Activated effector memory CD4-positive, alpha-beta T cell treated with anti-CD3 and anti-CD28 coated beads, Interleukin-2, amount 50 U/mL, for 16 hours (primary cell): Measurements from ENCODE around the gene GNAT2.

Source experiments
- DNase-seq: peaks from one replicate; pipeline ENCODE4 v3.0.0-alpha.2; 2020

GNAT2 gene

GRCh38 chr1:109641078-109641740 lies 21.8 kb upstream of the GNAT2 start:
- no peak for DNase-seq

GRCh38 chr1:109640285-109640865 lies 21.0 kb upstream of the GNAT2 start:
- DNase-seq, result peak; percentile 97

- peak; percentile 61 for DNase-seq
These were observed 20.4 kb upstream of the GNAT2 start for GRCh38 chr1:109639841-109640184.

GRCh38 chr1:109639063-109639840 lies 19.8 kb upstream of the GNAT2 start:
- DNase-seq, result no peak

GRCh38 chr1:109637446-109637845 lies 18.0 kb upstream of the GNAT2 start:
- no peak for DNase-seq

- DNase-seq, result no peak
These were observed 17.0 kb upstream of the GNAT2 start for GRCh38 chr1:109636201-109636952.

GRCh38 chr1:109635862-109636200 lies 16.4 kb upstream of the GNAT2 start:
- DNase-seq, result no peak

GRCh38 chr1:109634771-109635750 lies 15.6 kb upstream of the GNAT2 start:
- DNase-seq, result no peak

- no peak for DNase-seq
These were observed 14.9 kb upstream of the GNAT2 start for GRCh38 chr1:109634292-109634691.

- DNase-seq, result no peak
These were observed 13.4 kb upstream of the GNAT2 start for GRCh38 chr1:109632671-109633346.

GRCh38 chr1:109631513-109632505 lies 12.4 kb upstream of the GNAT2 start:
- no peak for DNase-seq

- no peak for DNase-seq
These were observed 11.6 kb upstream of the GNAT2 start for GRCh38 chr1:109630898-109631512.

GRCh38 chr1:109630081-109630897 lies 10.9 kb upstream of the GNAT2 start:
- DNase-seq, result peak; percentile 82

- no peak for DNase-seq
These were observed 10.1 kb upstream of the GNAT2 start for GRCh38 chr1:109629372-109630030.

- DNase-seq, result no peak
These were observed 9.3 kb upstream of the GNAT2 start for GRCh38 chr1:109628540-109629321.

GRCh38 chr1:109627692-109628399 lies 8.4 kb upstream of the GNAT2 start:
- no peak for DNase-seq
